HFFc6 (cell line): Measurements from ENCODE around the gene PCF11. TPM values are rescaled to one million over a fixed set of nuclear protein-coding genes. Genes with fewer than 3 reads are reported as not detected.

ENCODE experiments used
- DNase-seq: peaks from one replicate; pipeline ENCODE4 v3.0.0-alpha.2; 2018
- H3K27ac Mint-ChIP-seq: 2 replicates; pipeline ENCODE4 v1.8.0; 2020; ENCODE audit warnings: mild to moderate bottlenecking, mixed read lengths
- H3K27me3 Mint-ChIP-seq: 2 replicates; pipeline ENCODE4 v1.8.0; 2021; ENCODE audit warnings: mild to moderate bottlenecking, moderate library complexity, mixed read lengths; ENCODE audit not compliant: insufficient read depth
- H3K36me3 Mint-ChIP-seq: 2 replicates; pipeline ENCODE4 v1.8.0; 2021; ENCODE audit warnings: low read depth, mixed read lengths
- H3K4me1 Mint-ChIP-seq: 2 replicates; pipeline ENCODE4 v1.8.0; 2020; ENCODE audit warnings: low read depth, mixed read lengths
- H3K4me3 Mint-ChIP-seq: 2 replicates; pipeline ENCODE4 v1.8.0; 2020; ENCODE audit warnings: mild to moderate bottlenecking, moderate library complexity, mixed read lengths
- H3K9me3 Mint-ChIP-seq: 2 replicates; pipeline ENCODE4 v1.8.0; 2020; ENCODE audit warnings: mild to moderate bottlenecking, mixed read lengths
- total RNA-seq, 6 experiments: library from RNA; stranded (reverse); fragmentation: NEBNext Ultra II Directional; extraction: Animal tissue kit (Norgen Biotek cat#: 25700); gene quantifications; 2 replicates in 1 of 6; 3 replicates in 5 of 6; pipeline ENCODE4 v1.2.3, GENCODE V29; 2021
- TF ChIP-seq, protein P1 (sequence below): fragments of 200-600 bp; sonication (generic); IDR thresholded peaks from 2 replicates; pipeline ENCODE4 v1.5.0; 2021; ENCODE audit warnings: antibody characterized with exemption, mild to moderate bottlenecking

PCF11 gene
- total RNA-seq, 6 experiments from 2014 or later = 22.4 to 26.6 (median 24.7) TPM

DNA sequence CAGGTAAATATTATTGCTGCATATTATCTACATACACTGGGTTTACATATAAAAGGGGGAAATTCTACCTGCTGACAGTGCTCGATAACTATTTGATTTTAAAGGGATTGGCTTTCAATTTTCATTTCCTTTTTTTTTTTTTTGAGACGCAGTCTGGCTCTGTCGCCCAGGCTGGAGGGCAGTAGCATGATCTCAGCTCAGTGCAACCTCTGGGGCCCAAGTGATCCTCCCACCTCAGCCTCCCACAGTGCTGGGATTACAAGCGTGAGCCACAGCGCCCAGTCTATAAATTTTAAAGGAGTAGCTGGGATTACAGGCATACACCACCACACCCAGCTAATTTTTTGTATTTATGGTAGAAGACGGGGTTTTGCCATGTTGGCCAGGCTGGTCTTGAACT is 3.2 kb upstream of the PCF11 start:
- Mint-ChIP-seq H3K36me3 (peaks cover 19% of the 10 kb centered on the region), H3K27ac (no peak overlapping the region), H3K9me3 (no peaks in the 10 kb centered on the region), H3K27me3 (peaks cover 12% of the 10 kb centered on the region), H3K4me3 (no peak overlapping the region), H3K4me1 (peaks cover 12% of the 10 kb centered on the region; the same call in 1 of the 2 replicates)
- DNase-seq = no peak
- TF ChIP-seq, protein P1, sequence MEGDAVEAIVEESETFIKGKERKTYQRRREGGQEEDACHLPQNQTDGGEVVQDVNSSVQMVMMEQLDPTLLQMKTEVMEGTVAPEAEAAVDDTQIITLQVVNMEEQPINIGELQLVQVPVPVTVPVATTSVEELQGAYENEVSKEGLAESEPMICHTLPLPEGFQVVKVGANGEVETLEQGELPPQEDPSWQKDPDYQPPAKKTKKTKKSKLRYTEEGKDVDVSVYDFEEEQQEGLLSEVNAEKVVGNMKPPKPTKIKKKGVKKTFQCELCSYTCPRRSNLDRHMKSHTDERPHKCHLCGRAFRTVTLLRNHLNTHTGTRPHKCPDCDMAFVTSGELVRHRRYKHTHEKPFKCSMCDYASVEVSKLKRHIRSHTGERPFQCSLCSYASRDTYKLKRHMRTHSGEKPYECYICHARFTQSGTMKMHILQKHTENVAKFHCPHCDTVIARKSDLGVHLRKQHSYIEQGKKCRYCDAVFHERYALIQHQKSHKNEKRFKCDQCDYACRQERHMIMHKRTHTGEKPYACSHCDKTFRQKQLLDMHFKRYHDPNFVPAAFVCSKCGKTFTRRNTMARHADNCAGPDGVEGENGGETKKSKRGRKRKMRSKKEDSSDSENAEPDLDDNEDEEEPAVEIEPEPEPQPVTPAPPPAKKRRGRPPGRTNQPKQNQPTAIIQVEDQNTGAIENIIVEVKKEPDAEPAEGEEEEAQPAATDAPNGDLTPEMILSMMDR = no peak

DNA sequence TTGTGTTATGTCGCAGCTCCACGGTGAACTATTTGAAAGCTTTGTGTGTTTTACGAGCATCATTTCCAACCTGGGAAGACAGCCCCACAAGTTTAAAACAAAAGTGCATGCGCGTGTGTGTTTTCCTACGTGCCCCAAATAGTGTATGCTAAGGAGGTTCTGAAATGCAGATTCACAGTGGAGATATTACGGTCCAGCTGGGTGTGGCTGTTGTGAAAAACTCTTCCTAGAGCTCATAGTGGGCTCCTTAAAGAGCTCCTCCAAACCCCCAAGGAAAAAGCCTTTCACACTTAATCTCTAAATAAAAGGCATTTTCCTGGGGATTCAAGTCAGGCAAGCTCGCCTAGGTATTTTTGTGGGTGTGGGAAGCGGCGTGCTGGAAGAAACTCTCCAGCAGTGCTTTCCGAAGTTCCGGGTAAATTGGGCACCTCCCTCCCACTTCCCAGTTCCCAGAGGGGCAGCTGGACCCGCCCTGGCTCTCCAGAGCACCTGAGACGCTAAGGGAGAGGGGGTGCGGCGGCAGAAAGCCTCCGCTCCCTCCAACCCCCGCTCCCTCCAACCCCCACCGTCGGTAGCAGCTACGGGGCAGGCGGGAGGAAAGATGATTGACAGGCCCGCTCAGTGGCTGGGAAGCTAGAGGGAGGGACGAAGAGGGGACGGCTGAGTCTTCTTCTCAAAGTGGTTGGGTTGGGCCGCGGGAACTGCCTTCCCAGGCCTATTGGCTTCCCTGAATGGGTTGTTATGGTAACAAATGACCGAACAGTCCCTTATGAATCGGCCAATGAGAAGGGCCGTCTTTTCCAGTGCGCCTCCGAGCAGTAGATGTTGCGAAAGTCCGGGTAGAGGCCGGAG is 561 bp upstream of the PCF11 start:
- peak overlapping the region; percentile 100 for H3K4me3 Mint-ChIP-seq
- peaks cover 45% of the 10 kb centered on the region for H3K36me3 Mint-ChIP-seq
- peak overlapping the region; percentile 100 for H3K27ac Mint-ChIP-seq
- peaks cover 30% of the 10 kb centered on the region for H3K4me1 Mint-ChIP-seq
- no peaks in the 10 kb centered on the region for H3K9me3 Mint-ChIP-seq
- TF ChIP-seq, protein P1 = no peak
- DNase-seq = peak; percentile 100
- peaks cover 10% of the 10 kb centered on the region for H3K27me3 Mint-ChIP-seq

DNA sequence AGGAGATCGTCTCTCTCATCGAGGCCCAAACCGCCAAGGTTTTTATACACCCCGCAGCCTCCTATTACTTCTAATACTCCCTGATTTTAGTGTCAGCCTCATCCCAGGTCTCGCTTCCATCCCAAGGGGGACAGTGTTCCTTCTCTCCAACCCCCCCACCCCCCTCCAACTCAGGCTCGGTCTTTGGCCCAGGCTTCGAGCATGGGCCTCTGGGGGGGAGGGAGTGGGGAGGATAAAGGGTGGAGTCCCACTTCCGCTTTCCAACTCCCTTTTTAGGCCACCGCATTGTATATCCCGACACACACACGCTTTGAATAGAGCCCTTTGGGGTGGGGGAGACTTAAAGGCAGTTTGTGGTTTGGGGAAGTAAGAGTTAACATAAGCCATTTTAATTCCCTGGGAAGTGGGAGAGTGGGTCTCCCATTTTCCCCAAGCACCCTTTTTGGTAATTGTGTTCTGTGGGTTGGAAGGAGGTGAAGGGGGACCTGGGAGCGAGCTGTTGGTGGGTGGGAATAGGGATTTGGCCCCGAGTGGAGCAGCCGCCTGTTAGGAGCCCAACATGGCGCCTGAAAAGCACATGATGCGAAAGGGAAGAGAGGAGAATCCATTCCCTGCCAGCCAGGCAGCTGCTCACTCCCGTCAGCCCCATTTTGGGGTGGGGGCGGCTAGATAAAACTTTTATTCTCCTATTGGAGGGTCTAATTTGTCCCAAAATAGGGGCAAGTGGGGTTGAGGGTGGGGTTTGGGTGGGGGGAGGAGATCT is 844 bp downstream of the PCF11 start:
- H3K4me1 Mint-ChIP-seq = peaks cover 37% of the 10 kb centered on the region
- H3K36me3 Mint-ChIP-seq = peaks cover 54% of the 10 kb centered on the region
- TF ChIP-seq, protein P1 = no peak
- no peaks in the 10 kb centered on the region for H3K9me3 Mint-ChIP-seq
- peak overlapping the region; percentile 100 for H3K27ac Mint-ChIP-seq
- peak overlapping the region; percentile 100 for H3K4me3 Mint-ChIP-seq
- peak; percentile 25 for DNase-seq
- peaks cover 14% of the 10 kb centered on the region for H3K27me3 Mint-ChIP-seq

DNA sequence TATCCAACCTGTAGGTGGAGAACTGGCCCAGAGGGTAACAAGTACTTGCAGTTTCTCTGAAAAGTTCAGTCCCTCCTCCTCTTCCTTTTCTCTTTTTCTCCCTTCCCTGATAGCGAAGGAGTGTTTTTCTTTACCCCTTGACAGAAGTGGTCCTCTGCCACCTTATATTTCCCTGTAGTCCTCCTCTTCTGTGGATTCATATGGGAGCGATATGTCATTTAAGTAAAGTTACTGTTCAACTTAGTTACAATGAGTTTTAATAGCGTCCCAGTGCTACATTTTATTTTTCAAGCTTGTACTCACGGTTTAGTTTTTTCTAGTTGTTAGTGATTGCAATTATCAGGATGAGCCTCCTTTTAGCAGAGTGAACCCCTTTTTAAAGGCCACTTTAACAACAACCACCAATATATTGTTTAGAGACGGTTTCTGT is 1.4 kb downstream of the PCF11 start:
- DNase-seq = no peak
- TF ChIP-seq, protein P1 = 0 out of 2 replicates have a peak, but pooled peaks have one; percentile 15
- peaks cover 54% of the 10 kb centered on the region for H3K36me3 Mint-ChIP-seq
- no peaks in the 10 kb centered on the region for H3K9me3 Mint-ChIP-seq
- H3K27me3 Mint-ChIP-seq = peaks cover 14% of the 10 kb centered on the region
- peak overlapping the region; percentile 100 for H3K27ac Mint-ChIP-seq
- H3K4me3 Mint-ChIP-seq = peak overlapping the region; percentile 100
- H3K4me1 Mint-ChIP-seq = peaks cover 37% of the 10 kb centered on the region

DNA sequence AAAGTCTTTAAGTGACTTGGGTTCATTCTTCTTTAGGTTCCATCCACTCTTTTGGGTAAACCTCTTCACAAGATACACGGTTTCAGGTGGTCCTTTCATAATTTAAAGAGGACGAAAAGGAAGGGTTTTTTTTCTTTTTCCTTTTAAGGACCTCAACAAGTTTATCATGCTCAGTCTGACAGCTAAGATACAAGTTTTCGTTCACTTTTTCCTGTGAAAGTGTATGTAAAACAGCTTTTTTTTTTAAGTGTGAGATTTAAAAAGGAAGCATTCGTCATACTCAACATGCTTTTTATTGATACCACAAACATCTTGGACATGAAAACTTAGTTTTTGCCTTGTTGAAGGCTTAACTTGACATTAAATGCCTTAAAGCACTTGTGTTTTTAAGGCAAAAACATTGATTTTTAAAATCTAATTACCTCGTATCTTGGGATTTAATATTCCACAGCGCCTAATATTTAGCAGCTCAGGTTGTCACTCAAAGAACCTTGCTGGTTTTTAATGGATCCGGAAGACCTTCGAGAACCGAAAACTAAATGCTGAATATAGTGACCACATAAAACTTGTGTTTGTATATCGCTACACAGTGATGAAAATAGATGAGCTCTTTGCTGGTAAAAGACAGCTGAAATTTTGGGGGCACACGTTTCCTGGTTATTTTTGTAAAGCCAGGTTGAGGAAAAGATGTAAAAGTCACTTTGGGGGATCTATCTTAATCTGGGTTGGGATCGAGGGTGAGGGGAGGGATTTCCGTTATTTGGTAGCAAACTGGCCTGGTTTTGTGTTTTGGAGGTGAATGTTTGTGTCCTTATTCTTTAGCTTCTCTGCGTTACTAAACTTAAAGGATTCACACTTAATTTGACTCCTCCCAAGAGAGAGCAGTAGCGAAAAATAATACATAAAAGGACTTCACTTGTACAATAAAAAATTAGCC is 2.3 kb downstream of the PCF11 start:
- Mint-ChIP-seq H3K27ac (peak overlapping the region; percentile 100), H3K27me3 (peaks cover 14% of the 10 kb centered on the region), H3K36me3 (peaks cover 60% of the 10 kb centered on the region), H3K4me1 (peaks cover 37% of the 10 kb centered on the region), H3K9me3 (no peaks in the 10 kb centered on the region), H3K4me3 (peak overlapping the region; percentile 100)
- no peak for DNase-seq
- TF ChIP-seq, protein P1 = no peak
